K562 (cell line): ENCODE results near the gene TRPM4. TPM values are rescaled to one million over a fixed set of nuclear protein-coding genes. Genes with fewer than 3 reads are reported as not detected.

Experiments
- COPS2 ChIP-seq: fragments of 450-650 bp; conservative IDR thresholded peaks from 2 replicates; pipeline ENCODE4 v1.6.1; 2016; ENCODE audit warnings: mild to moderate bottlenecking, moderate library complexity
- CTCF ChIP-seq, 3 experiments: IDR thresholded peaks in 2 of 3; conservative IDR thresholded peaks in 1 of 3; 2 replicates each; pipeline ENCODE4 v1.5.1; 2011 to 2012; ENCODE audit warnings: low read length in 3 of 3, mild to moderate bottlenecking in 3 of 3, control low read depth in 2 of 3, improper control_type of control experiment in 1 of 3, inconsistent platforms in 1 of 3, low read depth in 1 of 3, mixed read lengths in 1 of 3, moderate library complexity in 1 of 3; ENCODE audit not compliant: insufficient read depth in 2 of 3
- DNMT1 ChIP-seq: fragments of 450-650 bp; IDR thresholded peaks from 2 replicates; pipeline ENCODE4 v1.6.1; 2016; ENCODE audit warnings: antibody characterized with exemption, mild to moderate bottlenecking
- DPF2 ChIP-seq: fragments of 450-650 bp; IDR thresholded peaks from 2 replicates; pipeline ENCODE4 v1.6.1; 2016
- HMG20B ChIP-seq: fragments of 250-450 bp; sonication (Bioruptor Pico); IDR thresholded peaks from 2 replicates; pipeline ENCODE4 v1.5.0; 2021; ENCODE audit warnings: mild to moderate bottlenecking
- L3MBTL2 ChIP-seq: fragments of 450-650 bp; IDR thresholded peaks from 2 replicates; pipeline ENCODE4 v1.6.1; 2016; ENCODE audit warnings: mild to moderate bottlenecking, moderate library complexity
- MBD2 ChIP-seq: sonication (generic); IDR thresholded peaks from 2 replicates; pipeline ENCODE4 v1.6.1; 2016; ENCODE audit warnings: low read depth, borderline replicate concordance
- MCM7 ChIP-seq, 2 experiments: fragments of 450-650 bp; IDR thresholded peaks; 2 replicates each; pipeline ENCODE4 v1.6.1; 2016 to 2018
- MXI1 ChIP-seq: IDR thresholded peaks from 2 replicates; pipeline ENCODE4 v1.6.1; 2011; ENCODE audit warnings: low read depth, mild to moderate bottlenecking, improper control_type of control experiment, low read length
- POLR2A ChIP-seq: fragments of 450-650 bp; conservative IDR thresholded peaks from 2 replicates; pipeline ENCODE4 v1.6.1; 2016
- PURB ChIP-seq: sonication (generic); formaldehyde crosslinking; IDR thresholded peaks from 2 replicates; pipeline ENCODE4 v1.9.0; 2021; ENCODE audit warnings: low read depth, mild to moderate bottlenecking, missing genetic modification reagents
- SIRT6 ChIP-seq: IDR thresholded peaks from one replicate; pipeline ENCODE4 v1.6.1; 2012; ENCODE audit warnings: low read depth, mild to moderate bottlenecking, control low read depth, inconsistent platforms, low read length, moderate library complexity
- SP2 ChIP-seq: IDR thresholded peaks from 2 replicates; pipeline ENCODE4 v1.6.1; 2011; ENCODE audit warnings: mild to moderate bottlenecking, low read depth, low read length, moderate library complexity; ENCODE audit not compliant: poor library complexity, severe bottlenecking; ENCODE audit errors: extremely low read depth
- STAT5B ChIP-seq: fragments of 250-450 bp; sonication (Bioruptor Pico); IDR thresholded peaks from 2 replicates; pipeline ENCODE4 v1.8.0; 2021; ENCODE audit warnings: mild to moderate bottlenecking, inconsistent platforms
- TAF1 ChIP-seq: IDR thresholded peaks from 2 replicates; pipeline ENCODE4 v1.6.1; 2011; ENCODE audit warnings: mild to moderate bottlenecking, low read length, moderate library complexity; ENCODE audit not compliant: insufficient read depth, control insufficient read depth, severe bottlenecking; ENCODE audit errors: extremely low read depth
- TAF15 ChIP-seq: fragments of 200-400 bp; formaldehyde crosslinking; IDR thresholded peaks from 2 replicates; pipeline ENCODE4 v1.6.1; 2017; ENCODE audit warnings: mild to moderate bottlenecking, low read depth, low read length, moderate library complexity
- TEAD4 ChIP-seq, 2 experiments: sonication (generic) in 1 of 2; formaldehyde crosslinking in 1 of 2; IDR thresholded peaks; 2 replicates each; pipeline versions ENCODE4 v1.6.1 to v1.8.0; 2012 to 2022; ENCODE audit warnings: borderline replicate concordance in 1 of 2, inconsistent platforms in 1 of 2, low read length in 1 of 2, mild to moderate bottlenecking in 1 of 2, missing genetic modification reagents in 1 of 2
- YY1 ChIP-seq, 3 experiments: IDR thresholded peaks; 2 replicates each; pipeline ENCODE4 v1.6.1; 2011; ENCODE audit warnings: low read length in 2 of 3, mild to moderate bottlenecking in 2 of 3, moderate library complexity in 2 of 3, borderline replicate concordance in 1 of 3, control low read depth in 1 of 3, low read depth in 1 of 3; ENCODE audit not compliant: insufficient read depth in 3 of 3, insufficient replicate concordance in 2 of 3, control insufficient read depth in 1 of 3, insufficient read length in 1 of 3; ENCODE audit errors: extremely low read depth in 1 of 3
- ZBTB17 ChIP-seq: fragments of 450-650 bp; formaldehyde crosslinking; IDR thresholded peaks from 2 replicates; pipeline ENCODE4 v1.4.0; 2020; ENCODE audit warnings: mild to moderate bottlenecking
- ZFX ChIP-seq: sonication (generic); formaldehyde crosslinking; IDR thresholded peaks from 2 replicates; pipeline ENCODE4 v1.8.0; 2022; ENCODE audit warnings: mild to moderate bottlenecking, missing genetic modification reagents, moderate library complexity
- ZHX1 ChIP-seq: fragments of 150-350 bp; conservative IDR thresholded peaks from 2 replicates; pipeline ENCODE4 v1.6.1; 2014; ENCODE audit warnings: low read length
- ZKSCAN1 ChIP-seq: fragments of 150-350 bp; IDR thresholded peaks from 2 replicates; pipeline ENCODE4 v1.6.1; 2016; ENCODE audit warnings: low read depth, low read length
- ZNF408 ChIP-seq: fragments of 250-450 bp; sonication (Bioruptor Pico); IDR thresholded peaks from 2 replicates; pipeline ENCODE4 v1.4.0; 2020; ENCODE audit warnings: low read depth, mild to moderate bottlenecking, moderate library complexity
- polyA plus RNA-seq, 8 experiments: library from polyadenylated mRNA; depleted of rRNA in 4 of 8; stranded (reverse) in 5 of 8; unstranded in 3 of 8; fragments of >200 nt; fragmentation: Nextera tagmentation in 2 of 8; fragmentation: Illumina TruSeq in 1 of 8; extraction: Ambion mirVana in 2 of 8; extraction: Trizol in 1 of 8; gene quantifications; 2 replicates each; pipeline versions ENCODE4 v1.2.1 to v1.2.3, GENCODE V29; 2011 to 2014; ENCODE audit warnings: inconsistent platforms in 1 of 8, missing spikeins in 1 of 8
- total RNA-seq, 7 experiments: library from RNA; depleted of rRNA in 6 of 7; stranded (reverse); fragments of >200 nt in 6 of 7; fragmentation: Illumina TruSeq in 2 of 7; extraction: Trizol in 2 of 7; gene quantifications; 2 replicates each; pipeline versions ENCODE4 v1.2.1 to v1.2.3, GENCODE V29; 2011 to 2021; ENCODE audit warnings: low replicate concordance in 1 of 7

Gene TRPM4
- total and polyA plus RNA-seq, 9 of the 15 experiments (the other 6 are each of a cell fraction or from before 2014, with no cell fraction given), result 6.5 to 45.4 (median 15.2) TPM

GRCh38 chr19:49114630-49115363 is 42.8 kb upstream of the TRPM4 start (continued):
- TF ChIP-seq ZHX1 (no peak), HMG20B (CRISPR knock-in tag) (no peak), ZFX (peak; percentile 54), MCM7 (IDR thresholded peaks at IDR 0.05) (no peak), ZNF408 (CRISPR knock-in tag) (no peak), L3MBTL2 (peak; percentile 33), DPF2 (no peak), POLR2A (no peak), ZKSCAN1 (no peak), SP2 (no peak), CTCF (IDR thresholded peaks at IDR 0.05 in 2 of 3, conservative IDR thresholded peaks at IDR 0.05 in 1 of 3; ENCODE audit: insufficient read depth in 2 of 3, low read depth in 1 of 3, low read length in 3 of 3) (0 out of 6 replicates have a peak, but pooled peaks of 1 of the 3 experiments have one; percentile 7), PURB (no peak), MXI1 (no peak), SIRT6 (no peak), TAF15 (no peak), DNMT1 (no peak), ZBTB17 (no peak), COPS2 (no peak), YY1 (IDR thresholded peaks at IDR 0.05; ENCODE audit: borderline replicate concordance in 1 of 3, control insufficient read depth in 1 of 3, extremely low read depth in 1 of 3, insufficient read depth in 3 of 3, insufficient read length in 1 of 3, insufficient replicate concordance in 2 of 3, low read depth in 1 of 3, low read length in 2 of 3) (peak in 1 of 3 experiments; percentile 26), TEAD4 (IDR thresholded peaks at IDR 0.05; ENCODE audit: low read length) (no peak), TEAD4 (CRISPR knock-in tag; IDR thresholded peaks at IDR 0.05; ENCODE audit: borderline replicate concordance) (no peak), STAT5B (CRISPR knock-in tag) (no peak), TAF1 (no peak), MBD2 (0 out of 2 replicates have a peak, but pooled peaks have one; percentile 42)
